Gastrocnemius medialis (tissue), 4 donors: ENCODE measurements around the gene SSR1. TPM values are rescaled to one million over a fixed set of nuclear protein-coding genes. Genes with fewer than 3 reads are reported as not detected.
A peak's percentile ranks its signal among the peaks of the same experiment; 100 is the strongest.
"Not testable (repeated sequence)": the region's sequence is repeated elsewhere in the genome, so short reads cannot be mapped to it uniquely, and the experiment has no call there.

Source experiments
- ATAC-seq, 2 donors: fragments of 150-250 bp; one replicate each; pipeline ENCODE4 v1.9.1; 2016
- DNase-seq, 2 donors: peaks; one replicate each; pipeline ENCODE4 v3.0.0-alpha.2; 2019
- H3K27ac ChIP-seq, 4 donors: fragments of 200-600 bp; sonication (generic); 1 replicate in 1 of 4; 2 replicates in 3 of 4; pipeline ENCODE4 v1.5.1; 2016 to 2018; ENCODE audit warnings: mild to moderate bottlenecking in 2 of 4, moderate library complexity in 1 of 4
- H3K27me3 ChIP-seq, 3 donors: fragments of 200-600 bp; sonication (generic) in 2 of 3; 1 replicate in 1 of 3; 2 replicates in 2 of 3; pipeline versions ENCODE4 v1.5.1 to v1.6.0; 2016 to 2019; ENCODE audit warnings: mild to moderate bottlenecking in 1 of 3, moderate library complexity in 1 of 3
- H3K36me3 ChIP-seq, 2 donors: fragments of 200-600 bp; sonication (generic) in 1 of 2; one replicate each; pipeline ENCODE4 v1.5.1; 2017 to 2018
- H3K4me1 ChIP-seq, 2 donors: fragments of 200-600 bp; sonication (generic) in 1 of 2; one replicate each; pipeline ENCODE4 v1.5.1; 2016 to 2017; ENCODE audit warnings: mild to moderate bottlenecking in 2 of 2
- H3K4me3 ChIP-seq, 4 donors: fragments of 200-600 bp; sonication (generic) in 3 of 4; 1 replicate in 1 of 4; 2 replicates in 3 of 4; pipeline ENCODE4 v1.5.1; 2016 to 2019; ENCODE audit warnings: mild to moderate bottlenecking in 2 of 4
- H3K9me3 ChIP-seq, 3 donors: fragments of 200-600 bp; sonication (generic) in 2 of 3; 1 replicate in 1 of 3; 2 replicates in 2 of 3; pipeline ENCODE4 v1.5.1; 2016 to 2019
- POLR2A ChIP-seq, 2 donors: fragments of 450-650 bp; IDR thresholded peaks; one replicate each; pipeline ENCODE4 v1.6.1; 2017; ENCODE audit warnings: antibody characterized with exemption in 2 of 2, mild to moderate bottlenecking in 2 of 2, moderate library complexity in 2 of 2
- in situ Hi-C, 4 donors: fragments of 200-750 bp; cut with MboI; loops; one replicate each; pipeline versions ENCODE4 v1.15.0 to v1.8.0; 2017; ENCODE audit warnings: low sequenced_read_pairs in 4 of 4
- intact Hi-C: fragments of 100-400 bp; cut with DNase I; formaldehyde crosslinking; loops from one replicate; pipeline ENCODE4 v1.15.1; 2023; ENCODE audit warnings: low total_unique reads
- total RNA-seq, 4 donors: library from RNA; depleted of rRNA; stranded (reverse); fragments of >200 nt; gene quantifications; one replicate each; pipeline versions ENCODE4 v1.1.0 to v1.2.3, GENCODE V29; 2016
- TF ChIP-seq, protein P1 (sequence below), 5 experiments: fragments of 450-650 bp in 3 of 5; fragments of 200-600 bp in 2 of 5; sonication (generic) in 2 of 5; IDR thresholded peaks in 4 of 5; conservative IDR thresholded peaks in 1 of 5; 1 replicate in 4 of 5; 2 replicates in 1 of 5; pipeline ENCODE4 v1.5.1; 2016 to 2019; ENCODE audit warnings: antibody characterized with exemption in 5 of 5, mild to moderate bottlenecking in 3 of 5, moderate library complexity in 3 of 5

The SSR1 gene
- total RNA-seq, 4 donors from 2014 or later = 11.8 to 36.8 (median 18.6) TPM

DNA sequence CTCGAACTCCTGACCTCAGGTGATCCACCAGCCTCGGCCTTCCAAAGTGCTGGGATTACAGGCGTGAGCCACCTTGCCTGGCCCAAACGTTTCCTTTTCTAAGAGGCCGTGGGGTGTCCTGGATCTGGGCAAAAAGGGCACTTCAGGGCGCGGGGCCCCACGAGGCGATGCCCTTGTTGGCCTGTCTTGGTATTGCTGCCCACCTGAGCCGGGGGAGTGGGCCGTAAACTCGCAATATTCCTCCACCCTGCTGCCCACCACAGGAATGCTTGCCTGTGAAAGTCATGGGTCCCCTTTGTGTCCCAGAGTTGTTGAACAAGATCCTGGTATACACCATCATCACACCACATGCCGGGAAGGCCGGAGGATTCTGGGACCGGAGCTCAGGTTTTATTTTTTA lies 49.0 kb downstream of the SSR1 start:
- DNase-seq (no peak), ATAC-seq (no peak)
- Histone ChIP-seq H3K4me3 (no peak overlapping the region), H3K36me3 (no peaks in the 10 kb centered on the region), H3K9me3 (no peaks in the 10 kb centered on the region), H3K27ac (no peak overlapping the region), H3K4me1 (peaks cover 7 to 14% of the 10 kb centered on the region in 2 donors), H3K27me3 (no peaks in the 10 kb centered on the region)
- TF ChIP-seq, protein P1, sequence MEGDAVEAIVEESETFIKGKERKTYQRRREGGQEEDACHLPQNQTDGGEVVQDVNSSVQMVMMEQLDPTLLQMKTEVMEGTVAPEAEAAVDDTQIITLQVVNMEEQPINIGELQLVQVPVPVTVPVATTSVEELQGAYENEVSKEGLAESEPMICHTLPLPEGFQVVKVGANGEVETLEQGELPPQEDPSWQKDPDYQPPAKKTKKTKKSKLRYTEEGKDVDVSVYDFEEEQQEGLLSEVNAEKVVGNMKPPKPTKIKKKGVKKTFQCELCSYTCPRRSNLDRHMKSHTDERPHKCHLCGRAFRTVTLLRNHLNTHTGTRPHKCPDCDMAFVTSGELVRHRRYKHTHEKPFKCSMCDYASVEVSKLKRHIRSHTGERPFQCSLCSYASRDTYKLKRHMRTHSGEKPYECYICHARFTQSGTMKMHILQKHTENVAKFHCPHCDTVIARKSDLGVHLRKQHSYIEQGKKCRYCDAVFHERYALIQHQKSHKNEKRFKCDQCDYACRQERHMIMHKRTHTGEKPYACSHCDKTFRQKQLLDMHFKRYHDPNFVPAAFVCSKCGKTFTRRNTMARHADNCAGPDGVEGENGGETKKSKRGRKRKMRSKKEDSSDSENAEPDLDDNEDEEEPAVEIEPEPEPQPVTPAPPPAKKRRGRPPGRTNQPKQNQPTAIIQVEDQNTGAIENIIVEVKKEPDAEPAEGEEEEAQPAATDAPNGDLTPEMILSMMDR (IDR thresholded peaks at IDR 0.05 in 4 of 5, conservative IDR thresholded peaks at IDR 0.05 in 1 of 5) = no peak
- TF ChIP-seq POLR2A (IDR thresholded peaks at IDR 0.05) = no peak
- intact Hi-C loops (no loop called here), in situ Hi-C loops (no loop called here)

DNA sequence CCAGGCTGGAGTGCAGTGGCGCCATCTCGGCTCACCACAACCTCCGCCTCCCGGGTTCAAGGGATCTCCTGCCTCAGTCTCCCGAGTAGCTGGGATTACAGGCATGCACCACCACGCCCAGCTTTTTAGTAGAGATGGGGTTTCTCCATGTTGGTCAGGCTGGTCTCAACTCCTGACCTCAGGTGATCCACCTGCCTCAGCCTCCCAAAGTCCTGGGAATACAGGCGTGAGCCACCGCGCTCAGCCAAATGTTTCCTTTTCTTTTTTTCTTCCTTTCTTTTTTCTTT lies 49.5 kb downstream of the SSR1 start:
- H3K27me3 ChIP-seq, H3K9me3 ChIP-seq, intact Hi-C loops, in situ Hi-C loops, H3K36me3 ChIP-seq, DNase-seq, H3K27ac ChIP-seq, H3K4me3 ChIP-seq, ATAC-seq: not testable (repeated sequence)
- peaks cover 7 to 14% of the 10 kb centered on the region in 2 donors for H3K4me1 ChIP-seq

DNA sequence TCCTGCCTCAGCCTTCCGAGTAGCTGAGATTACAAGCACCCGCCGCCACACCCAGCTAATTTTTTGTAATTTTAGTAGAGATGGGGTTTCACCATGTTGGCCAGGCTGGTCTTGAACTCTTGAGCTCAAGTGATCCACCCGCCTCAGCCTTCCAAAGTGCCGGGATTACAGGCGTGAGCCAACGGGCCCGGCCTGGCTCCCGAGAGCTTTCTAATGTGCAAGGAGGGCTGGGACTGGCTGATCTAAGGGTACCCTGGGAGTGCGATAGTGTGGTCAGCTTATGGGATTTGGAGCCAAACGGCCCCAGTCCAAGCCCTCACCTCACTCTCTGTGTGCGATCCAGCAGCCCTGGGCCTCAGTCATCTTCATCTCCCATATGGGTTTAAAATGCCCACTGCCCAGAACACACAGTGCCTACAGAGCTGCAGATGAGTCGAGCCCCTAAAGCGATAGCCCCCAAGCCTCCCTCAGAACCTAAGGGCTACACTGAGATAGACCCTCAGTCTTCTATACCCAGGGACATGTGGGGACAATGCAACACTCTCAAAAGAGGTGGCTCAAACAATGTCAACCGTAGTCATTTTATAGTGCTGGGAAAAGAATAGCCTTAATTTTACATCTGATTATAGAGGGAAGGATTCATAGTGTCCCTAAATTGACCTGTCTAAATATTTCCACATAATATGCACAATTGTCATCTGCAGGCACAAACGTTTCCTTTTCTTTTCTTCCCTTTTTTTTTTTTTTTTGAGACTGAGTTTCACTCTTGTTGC lies 50.1 kb downstream of the SSR1 start:
- H3K4me1 ChIP-seq = peaks cover 7 to 14% of the 10 kb centered on the region in 2 donors
- H3K4me3 ChIP-seq = no peak overlapping the region
- TF ChIP-seq, protein P1 (IDR thresholded peaks at IDR 0.05 in 4 of 5, conservative IDR thresholded peaks at IDR 0.05 in 1 of 5) = no peak
- no peak for TF ChIP-seq POLR2A (IDR thresholded peaks at IDR 0.05)
- in situ Hi-C loops = no loop called here
- DNase-seq (no peak), ATAC-seq (no peak)
- H3K27ac ChIP-seq = no peak overlapping the region
- no peaks in the 10 kb centered on the region for H3K27me3 ChIP-seq
- no peaks in the 10 kb centered on the region for H3K36me3 ChIP-seq
- intact Hi-C loops = no loop called here
- H3K9me3 ChIP-seq = no peaks in the 10 kb centered on the region

DNA sequence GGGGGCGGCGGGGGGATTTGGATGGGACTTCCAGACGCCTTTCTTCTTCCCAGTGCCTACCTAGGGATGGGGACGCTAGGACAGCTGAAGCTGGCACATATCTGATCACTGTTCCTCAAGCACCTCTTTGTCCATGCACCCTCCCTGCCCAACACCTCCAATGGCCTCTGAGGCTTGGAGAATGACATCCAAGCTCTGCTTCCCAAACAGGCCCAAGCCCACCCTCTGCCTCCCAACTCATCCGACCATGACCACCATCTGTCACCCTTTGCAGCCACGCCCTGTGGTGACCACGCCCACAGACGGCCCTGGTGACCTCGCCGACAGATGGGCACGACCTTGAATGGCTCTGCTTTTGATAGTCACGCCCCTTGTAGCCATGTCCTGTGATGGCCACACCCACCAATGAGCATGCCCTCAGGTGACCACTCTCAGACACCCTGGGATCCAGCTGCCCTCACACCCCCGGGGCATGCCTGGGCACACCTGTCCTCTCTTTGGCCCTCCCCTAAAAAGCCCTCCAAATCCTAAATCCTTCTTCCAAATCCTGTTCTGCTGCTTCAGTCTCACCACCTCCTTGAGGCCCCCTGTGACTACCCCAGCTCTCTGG lies 51.0 kb downstream of the SSR1 start:
- H3K4me1 ChIP-seq = peaks cover 7 to 14% of the 10 kb centered on the region in 2 donors
- no peaks in the 10 kb centered on the region for H3K27me3 ChIP-seq
- TF ChIP-seq, protein P1 (IDR thresholded peaks at IDR 0.05 in 4 of 5, conservative IDR thresholded peaks at IDR 0.05 in 1 of 5) = no peak
- TF ChIP-seq POLR2A (IDR thresholded peaks at IDR 0.05) = no peak
- no peaks in the 10 kb centered on the region for H3K9me3 ChIP-seq
- H3K27ac ChIP-seq = peak overlapping the region; percentile 63 to 71 (median 68)
- ATAC-seq (no peak), DNase-seq (peak in 1 of 2 donors; percentile 38)
- in situ Hi-C loops (no loop called here), intact Hi-C loops (no loop called here)
- peak overlapping the region; percentile 63 to 88 (median 74) for H3K4me3 ChIP-seq
- no peaks in the 10 kb centered on the region for H3K36me3 ChIP-seq

DNA sequence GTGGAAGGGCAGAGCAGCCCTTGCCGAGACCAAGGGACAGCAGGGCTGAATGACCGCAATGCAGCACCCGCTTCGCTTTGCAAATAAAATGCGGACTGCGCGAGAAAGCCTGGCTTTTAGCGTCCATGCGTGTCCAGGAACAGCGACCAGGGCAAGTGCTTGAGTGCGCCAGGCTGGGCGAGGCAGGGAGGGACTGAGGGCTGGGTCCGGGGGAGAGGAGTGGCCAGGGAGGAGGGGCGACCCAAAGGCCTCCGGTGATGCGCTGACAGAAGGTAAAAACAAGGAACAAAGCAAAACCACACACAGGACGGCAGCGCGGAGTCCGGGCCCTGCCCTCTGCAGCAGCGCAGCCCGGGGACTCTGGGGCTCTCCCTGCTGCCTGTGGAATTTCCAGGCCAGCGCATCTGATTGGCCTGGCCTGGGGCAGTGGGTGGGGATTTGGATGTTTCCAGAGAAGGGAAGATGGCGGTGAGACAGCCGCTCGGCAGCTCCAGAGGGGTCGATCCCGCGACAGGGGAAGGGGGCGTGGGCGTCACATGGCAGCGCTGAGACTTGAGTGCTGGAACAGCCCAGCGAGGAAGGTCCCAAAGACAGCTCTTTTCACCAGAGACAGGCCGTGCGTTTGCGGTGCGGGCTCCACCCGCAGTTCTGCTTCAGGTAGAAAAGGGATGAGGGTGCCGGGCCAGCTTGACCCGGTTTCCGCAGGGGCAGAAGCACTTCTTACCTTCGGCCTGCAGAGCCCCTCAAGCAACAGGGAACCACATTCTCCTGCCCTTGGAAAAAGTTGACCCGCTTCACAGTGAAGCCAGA lies 51.8 kb downstream of the SSR1 start:
- H3K27ac ChIP-seq = peak overlapping the region; percentile 63 to 71 (median 68)
- intact Hi-C loops = no loop called here
- in situ Hi-C loops = no loop called here

More for the DNA sequence above, 51.8 kb downstream of the SSR1 start:
- H3K27me3 ChIP-seq = no peaks in the 10 kb centered on the region
- DNase-seq (peak; percentile 69 to 79), ATAC-seq (peak; percentile 92 to 94)
- no peaks in the 10 kb centered on the region for H3K36me3 ChIP-seq
- TF ChIP-seq POLR2A (IDR thresholded peaks at IDR 0.05) = peak; percentile 42 to 56
- TF ChIP-seq, protein P1 (IDR thresholded peaks at IDR 0.05 in 4 of 5, conservative IDR thresholded peaks at IDR 0.05 in 1 of 5) = no peak
- peak overlapping the region; percentile 63 to 88 (median 74) for H3K4me3 ChIP-seq
- H3K4me1 ChIP-seq = peaks cover 7 to 14% of the 10 kb centered on the region in 2 donors
- H3K9me3 ChIP-seq = no peaks in the 10 kb centered on the region
